Keratinocyte (primary cell): ENCODE data around the gene ZNF45.

ENCODE experiments used
- CTCF ChIP-seq, 3 experiments: IDR thresholded peaks in 1 of 3; conservative IDR thresholded peaks in 1 of 3; optimal IDR thresholded peaks in 1 of 3; 2 replicates in 2 of 3; 3 replicates in 1 of 3; pipeline versions ENCODE3 to v1.5.1; 2011; ENCODE audit warnings: low read length in 3 of 3, mild to moderate bottlenecking in 3 of 3, moderate library complexity in 2 of 3, control low read depth in 1 of 3, inconsistent platforms in 1 of 3; ENCODE audit not compliant: insufficient read depth in 2 of 3; ENCODE audit errors: extremely low read depth in 1 of 3
- EZH2 ChIP-seq: IDR thresholded peaks from one replicate; pipeline ENCODE4 v1.6.1; 2012; ENCODE audit warnings: inconsistent platforms, mild to moderate bottlenecking, low read length, moderate library complexity

DNA sequence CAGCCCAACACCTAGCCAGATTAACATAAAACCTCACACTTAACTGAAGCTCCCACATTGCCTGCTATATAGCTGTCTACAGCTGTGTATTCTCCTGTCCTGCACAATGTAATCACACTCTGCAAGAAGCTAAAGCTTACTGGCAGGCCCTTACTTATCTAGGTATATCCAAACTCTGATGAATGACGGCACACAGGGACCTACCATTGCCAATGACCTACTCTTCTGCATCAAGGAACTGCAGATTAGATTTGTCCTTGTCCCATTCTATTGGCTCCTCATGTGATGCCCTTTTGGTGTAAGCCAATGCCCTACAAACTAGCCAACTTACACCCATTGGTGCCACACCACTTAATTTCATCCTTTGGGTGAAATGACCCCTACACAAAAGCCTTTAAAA, 26.4 kb downstream of the ZNF45 start:
- TF ChIP-seq CTCF (optimal IDR thresholded peaks at IDR 0.05 in 1 of 3, IDR thresholded peaks at IDR 0.05 in 1 of 3, conservative IDR thresholded peaks at IDR 0.05 in 1 of 3; ENCODE audit: extremely low read depth in 1 of 3, insufficient read depth in 2 of 3, low read length in 3 of 3) = no peak
- no peak for TF ChIP-seq EZH2
